ENCODE measurements around the gene STPG4.
A peak's percentile ranks its signal among the peaks of the same experiment; 100 is the strongest.
"Not testable (repeated sequence)": the region's sequence is repeated elsewhere in the genome, so short reads cannot be mapped to it uniquely, and the experiment has no call there.

The STPG4 gene

DNA sequence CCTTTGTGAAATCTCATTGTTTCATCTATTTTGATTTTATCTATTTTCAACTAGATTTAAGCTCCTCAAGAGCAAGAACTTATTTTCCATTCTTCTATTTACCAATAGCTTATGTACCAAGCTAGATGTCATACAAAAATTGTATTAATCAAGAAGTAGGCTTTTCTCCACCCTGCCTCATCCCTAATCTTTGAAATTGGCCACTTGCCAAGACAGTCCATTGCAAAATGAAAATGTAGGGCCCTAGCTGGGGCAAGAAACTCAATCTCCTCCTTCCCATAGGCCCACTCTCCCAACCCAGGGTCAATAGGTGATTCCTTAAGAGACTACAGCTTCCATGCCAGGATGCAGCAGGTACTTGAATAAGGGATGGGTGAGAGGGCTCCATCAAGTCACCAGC lies 39.3 kb upstream of the STPG4 start:
- Histone ChIP-seq H3K4me3 (peak overlapping the region; percentile 70), H3K36me3 (ENCODE audit: insufficient read depth, low read length) (no peaks in the 10 kb centered on the region), H3K9me3 (ENCODE audit: low read depth, low read length) (no peaks in the 10 kb centered on the region), H3K27ac (peak overlapping the region; percentile 98), H3K9ac (ENCODE audit: insufficient read length) (peak overlapping the region; percentile 58)
- TF ChIP-seq EZH2 (IDR thresholded peaks at IDR 0.05): no peak
- no peak for TF ChIP-seq POLR2AphosphoS5 (IDR thresholded peaks at IDR 0.05; ENCODE audit: borderline replicate concordance, low read depth, low read length)
- no peak for TF ChIP-seq FOXP2 (optimal IDR thresholded peaks at IDR 0.05; ENCODE audit: control extremely low read depth, extremely low read length, insufficient read depth)
- no peak for DNase-seq (ENCODE audit: low read depth, low spot score)

DNA sequence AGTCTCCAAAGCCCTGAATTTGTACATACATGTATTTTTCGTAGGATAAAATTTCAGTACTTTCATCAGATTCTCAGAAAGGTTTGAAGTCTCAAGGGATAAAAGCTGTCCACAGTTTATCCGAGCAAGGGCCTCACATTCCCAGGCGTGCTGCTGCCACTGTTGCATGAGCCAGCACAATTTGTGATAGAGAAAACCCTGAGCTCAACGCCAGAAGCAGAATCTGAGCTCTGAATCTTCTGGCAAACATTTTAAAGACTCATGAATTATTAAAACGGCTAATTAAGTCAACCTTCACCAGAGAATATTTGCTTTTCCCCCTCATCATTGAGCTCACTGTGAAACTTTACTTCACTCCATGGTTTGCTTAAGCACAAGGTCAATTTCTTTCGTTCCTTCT lies 38.5 kb upstream of the STPG4 start:
- peak; percentile 37; the same call in 1 of the 2 replicates for TF ChIP-seq POLR2AphosphoS5 (IDR thresholded peaks at IDR 0.05; ENCODE audit: borderline replicate concordance, low read depth, low read length)
- no peak for TF ChIP-seq FOXP2 (optimal IDR thresholded peaks at IDR 0.05; ENCODE audit: control extremely low read depth, extremely low read length, insufficient read depth)
- no peak for TF ChIP-seq EZH2 (IDR thresholded peaks at IDR 0.05)
- peak overlapping the region; percentile 70 for H3K4me3 ChIP-seq

DNA sequence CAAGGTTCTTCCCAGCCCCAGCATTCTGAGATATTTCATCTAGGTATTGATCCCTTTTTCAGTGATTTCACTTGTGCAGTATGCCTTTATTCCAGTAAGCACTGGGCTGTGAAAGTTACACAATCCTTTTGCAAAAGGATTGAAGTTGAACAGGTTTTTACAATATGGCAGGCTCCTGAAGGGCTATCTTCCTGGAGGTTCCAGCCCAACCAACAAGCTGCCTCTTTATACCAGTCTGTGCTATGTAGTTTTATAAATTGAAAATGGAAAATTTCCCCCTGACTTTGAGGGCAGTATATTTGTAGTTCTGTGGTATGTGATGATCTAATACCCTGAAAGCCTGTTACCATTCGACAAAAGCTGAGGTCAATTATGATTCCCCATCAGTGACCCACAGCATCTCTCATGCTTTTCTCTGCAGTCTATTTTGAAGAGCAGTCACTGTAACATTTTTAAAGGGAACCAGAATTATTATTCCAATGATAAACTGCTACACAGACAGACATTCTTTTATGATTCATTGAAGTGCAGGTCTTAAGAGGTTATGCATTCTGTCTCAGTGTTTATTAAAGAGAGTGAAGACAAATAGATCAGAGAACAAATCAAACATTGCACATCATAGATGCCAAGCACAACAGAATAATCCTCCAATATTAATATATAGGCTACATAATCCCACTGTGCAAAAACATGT lies 35.2 kb upstream of the STPG4 start:
- H3K4me3 ChIP-seq: no peak overlapping the region
- H3K27ac ChIP-seq: peak overlapping the region; percentile 98
- no peak for TF ChIP-seq POLR2AphosphoS5 (IDR thresholded peaks at IDR 0.05; ENCODE audit: borderline replicate concordance, low read depth, low read length)
- no peak for TF ChIP-seq EZH2 (IDR thresholded peaks at IDR 0.05)
- TF ChIP-seq FOXP2 (optimal IDR thresholded peaks at IDR 0.05; ENCODE audit: control extremely low read depth, extremely low read length, insufficient read depth): no peak
- peak overlapping the region; percentile 54 for H3K9ac ChIP-seq (ENCODE audit: insufficient read length)
- H3K36me3 ChIP-seq (ENCODE audit: insufficient read depth, low read length): no peaks in the 10 kb centered on the region
- H3K9me3 ChIP-seq (ENCODE audit: low read depth, low read length): no peaks in the 10 kb centered on the region
- DNase-seq (ENCODE audit: low read depth, low spot score): no peak

More for the DNA sequence above, 38.5 kb upstream of the STPG4 start:
- no peaks in the 10 kb centered on the region for H3K9me3 ChIP-seq (ENCODE audit: low read depth, low read length)
- H3K9ac ChIP-seq (ENCODE audit: insufficient read length): peak overlapping the region; percentile 58
- H3K36me3 ChIP-seq (ENCODE audit: insufficient read depth, low read length): no peaks in the 10 kb centered on the region
- peak overlapping the region; percentile 98 for H3K27ac ChIP-seq
- DNase-seq (ENCODE audit: low read depth, low spot score): peak; percentile 94

DNA sequence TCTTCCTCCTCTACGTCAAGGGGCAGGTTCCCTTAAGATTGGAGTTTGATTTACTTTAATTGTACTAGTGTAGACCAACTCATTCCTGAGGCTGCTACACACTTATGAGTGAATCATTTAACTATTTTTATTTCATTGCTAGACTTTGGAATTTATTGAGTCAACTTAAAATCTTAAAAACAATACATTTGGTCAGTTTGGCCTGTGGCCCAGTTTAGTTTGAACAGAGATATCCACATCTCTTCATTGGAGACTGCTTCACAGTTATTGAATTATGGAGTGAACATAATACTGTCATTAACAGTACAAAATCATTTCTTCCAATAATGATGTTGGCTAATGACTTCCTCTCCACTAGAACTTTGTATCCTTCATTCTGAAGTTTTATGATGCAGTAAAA lies 34.5 kb upstream of the STPG4 start:
- Histone ChIP-seq H3K9ac (ENCODE audit: insufficient read length) (no peak overlapping the region), H3K4me3 (no peak overlapping the region), H3K9me3 (ENCODE audit: low read depth, low read length) (no peaks in the 10 kb centered on the region), H3K36me3 (ENCODE audit: insufficient read depth, low read length) (no peaks in the 10 kb centered on the region), H3K27ac (peak overlapping the region; percentile 98)
- no peak for DNase-seq (ENCODE audit: low read depth, low spot score)
- TF ChIP-seq EZH2 (IDR thresholded peaks at IDR 0.05): no peak
- TF ChIP-seq POLR2AphosphoS5 (IDR thresholded peaks at IDR 0.05; ENCODE audit: borderline replicate concordance, low read depth, low read length): no peak
- no peak for TF ChIP-seq FOXP2 (optimal IDR thresholded peaks at IDR 0.05; ENCODE audit: control extremely low read depth, extremely low read length, insufficient read depth)

DNA sequence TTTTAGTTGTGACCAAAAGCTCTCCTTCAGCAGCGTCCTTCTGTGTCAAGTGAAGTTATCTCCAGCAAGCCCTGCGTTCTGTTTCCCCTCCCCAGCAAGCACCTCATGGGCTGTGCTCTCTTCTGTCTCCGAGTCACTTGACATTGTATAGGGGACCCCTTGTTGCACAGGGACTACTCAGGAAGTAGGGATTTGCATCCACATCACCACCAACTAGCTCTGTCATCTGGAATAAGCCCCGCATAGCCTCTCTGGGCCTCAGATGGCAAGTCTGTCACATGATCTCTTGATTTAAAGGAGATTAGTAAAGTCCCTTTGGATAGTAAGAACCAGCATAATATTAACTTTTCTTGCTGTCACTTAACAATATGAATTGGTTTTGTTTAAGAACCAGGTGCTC lies 32.0 kb upstream of the STPG4 start:
- H3K9ac ChIP-seq (ENCODE audit: insufficient read length): peak overlapping the region; percentile 19
- no peaks in the 10 kb centered on the region for H3K36me3 ChIP-seq (ENCODE audit: insufficient read depth, low read length)
- no peak overlapping the region for H3K27ac ChIP-seq
- H3K4me3 ChIP-seq: no peak overlapping the region
- no peak for DNase-seq (ENCODE audit: low read depth, low spot score)
- H3K9me3 ChIP-seq (ENCODE audit: low read depth, low read length): no peaks in the 10 kb centered on the region
- TF ChIP-seq EZH2 (IDR thresholded peaks at IDR 0.05) (no peak), POLR2AphosphoS5 (IDR thresholded peaks at IDR 0.05; ENCODE audit: borderline replicate concordance, low read depth, low read length) (no peak), FOXP2 (optimal IDR thresholded peaks at IDR 0.05; ENCODE audit: control extremely low read depth, extremely low read length, insufficient read depth) (no peak)

DNA sequence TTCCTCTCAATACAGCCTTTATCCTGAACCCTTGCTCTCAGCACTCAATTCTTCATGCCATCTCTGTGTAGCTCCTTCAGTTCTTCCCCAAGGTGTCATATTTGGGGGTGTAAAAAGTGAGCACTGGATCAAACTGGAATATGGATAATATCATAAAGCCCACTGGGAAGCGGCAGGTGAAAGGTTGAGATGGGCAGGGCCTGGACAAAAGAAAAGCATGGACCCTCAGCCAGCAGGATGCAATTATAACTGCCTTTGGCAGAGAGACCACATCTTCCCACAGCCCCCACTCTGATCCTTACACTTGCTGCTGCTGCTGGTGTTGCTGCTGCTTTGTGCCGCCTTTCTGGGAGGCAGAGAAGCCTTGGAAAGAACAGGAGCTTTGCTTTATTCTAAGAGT lies 31.2 kb upstream of the STPG4 start:
- Histone ChIP-seq H3K9me3 (ENCODE audit: low read depth, low read length) (no peaks in the 10 kb centered on the region), H3K36me3 (ENCODE audit: insufficient read depth, low read length) (no peaks in the 10 kb centered on the region), H3K9ac (ENCODE audit: insufficient read length) (no peak overlapping the region), H3K4me3 (no peak overlapping the region), H3K27ac (no peak overlapping the region)
- DNase-seq (ENCODE audit: low read depth, low spot score): no peak
- TF ChIP-seq POLR2AphosphoS5 (IDR thresholded peaks at IDR 0.05; ENCODE audit: borderline replicate concordance, low read depth, low read length) (no peak), FOXP2 (optimal IDR thresholded peaks at IDR 0.05; ENCODE audit: control extremely low read depth, extremely low read length, insufficient read depth) (no peak), EZH2 (IDR thresholded peaks at IDR 0.05) (no peak)

DNA sequence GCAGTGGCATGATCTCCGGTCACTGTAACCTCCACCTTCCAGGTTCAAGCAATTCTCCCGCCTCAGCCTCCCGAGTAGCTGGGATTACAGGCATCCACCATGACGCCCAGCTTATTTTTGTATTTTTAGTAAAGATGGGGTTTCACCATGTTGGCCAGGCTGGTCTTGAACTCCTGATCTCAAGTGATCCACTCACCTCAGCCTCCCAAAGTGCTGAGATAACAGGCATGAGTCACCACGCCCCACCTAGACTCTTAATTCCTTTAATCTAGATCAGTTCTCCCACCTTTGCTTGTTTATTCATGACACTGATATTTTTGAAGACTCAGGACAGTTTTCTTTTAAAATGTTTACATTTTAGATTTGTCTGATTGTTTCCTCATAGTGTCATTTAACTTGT lies 30.0 kb upstream of the STPG4 start:
- not testable (repeated sequence) for H3K27ac ChIP-seq; H3K9ac ChIP-seq (ENCODE audit: insufficient read length); H3K4me3 ChIP-seq; DNase-seq (ENCODE audit: low read depth, low spot score); H3K36me3 ChIP-seq (ENCODE audit: insufficient read depth, low read length); H3K9me3 ChIP-seq (ENCODE audit: low read depth, low read length)

DNA sequence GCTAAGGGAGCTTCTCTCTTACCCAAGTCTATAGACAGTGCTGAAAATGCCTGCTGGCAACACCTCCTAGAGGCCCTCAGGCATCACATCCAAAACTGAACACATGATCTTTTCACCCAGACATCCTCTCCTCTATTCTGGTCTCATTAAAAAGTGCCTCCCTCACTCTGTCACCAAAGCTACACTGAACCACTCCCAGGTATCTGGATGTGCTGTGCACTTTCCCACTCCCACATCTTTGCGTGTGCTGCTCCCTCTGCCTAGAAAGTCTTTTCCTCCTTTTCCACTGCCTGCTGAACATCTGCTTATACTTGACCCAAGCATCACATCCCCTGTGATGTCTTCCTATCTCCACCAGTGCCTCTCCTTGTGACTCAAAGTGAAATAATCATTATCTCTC lies 26.1 kb upstream of the STPG4 start:
- no peak for DNase-seq (ENCODE audit: low read depth, low spot score)
- no peaks in the 10 kb centered on the region for H3K36me3 ChIP-seq (ENCODE audit: insufficient read depth, low read length)
- no peak overlapping the region for H3K9ac ChIP-seq (ENCODE audit: insufficient read length)
- H3K9me3 ChIP-seq (ENCODE audit: low read depth, low read length): no peaks in the 10 kb centered on the region
- TF ChIP-seq EZH2 (IDR thresholded peaks at IDR 0.05) (no peak), POLR2AphosphoS5 (IDR thresholded peaks at IDR 0.05; ENCODE audit: borderline replicate concordance, low read depth, low read length) (no peak), FOXP2 (optimal IDR thresholded peaks at IDR 0.05; ENCODE audit: control extremely low read depth, extremely low read length, insufficient read depth) (no peak)
- H3K27ac ChIP-seq: no peak overlapping the region
- no peak overlapping the region for H3K4me3 ChIP-seq

DNA sequence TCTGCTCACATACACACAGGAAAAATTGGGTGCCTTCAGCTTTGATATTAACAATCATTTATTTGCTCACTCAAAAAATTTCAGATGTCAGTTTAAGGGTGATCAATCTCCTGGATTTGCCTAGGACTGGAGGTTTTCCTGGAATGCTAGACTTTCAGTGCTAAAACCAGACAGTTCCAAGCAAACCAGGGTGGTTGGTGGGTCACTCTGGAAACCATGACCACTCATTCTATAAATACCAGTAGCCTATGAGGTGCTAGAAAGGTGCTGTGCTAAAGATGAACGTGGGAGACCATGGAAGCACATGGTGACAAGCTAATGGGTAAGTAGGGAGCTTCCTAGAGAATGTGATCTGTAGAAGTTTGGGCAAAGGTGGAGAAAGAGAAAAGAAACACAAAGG lies 25.4 kb upstream of the STPG4 start:
- no peak overlapping the region for H3K9ac ChIP-seq (ENCODE audit: insufficient read length)
- no peak for DNase-seq (ENCODE audit: low read depth, low spot score)
- H3K9me3 ChIP-seq (ENCODE audit: low read depth, low read length): no peaks in the 10 kb centered on the region
- H3K4me3 ChIP-seq: no peak overlapping the region
- no peak overlapping the region for H3K27ac ChIP-seq
- no peak for TF ChIP-seq POLR2AphosphoS5 (IDR thresholded peaks at IDR 0.05; ENCODE audit: borderline replicate concordance, low read depth, low read length)
- no peaks in the 10 kb centered on the region for H3K36me3 ChIP-seq (ENCODE audit: insufficient read depth, low read length)

Data from SK-N-MC (cell line).